A549 (cell line): ENCODE measurements around the gene PANX2. TPM values are rescaled to one million over a fixed set of nuclear protein-coding genes. Genes with fewer than 3 reads are reported as not detected.

Experiments used
- ATAC-seq, 2 experiments: fragments of 200-7000 bp in 1 of 2; fragments of >200 bp in 1 of 2; cut with Nextera tagmentation in 1 of 2; cut with Tn5 transposase in 1 of 2; 3 replicates each; pipeline versions ENCODE4 v1.8.0 to v1.9.1; 2018 to 2020; ENCODE audit warnings: mild to moderate bottlenecking in 1 of 2, moderate library complexity in 1 of 2
- CTCF ChIA-PET: fragments of 300-600 bp; sonication (Branson Sonifier 250); formaldehyde crosslinking; extraction: SDS; loops from one replicate; lab custom pipeline; 2021; ENCODE audit warnings: antibody characterized with exemption, inconsistent platforms; lab: Yijun Ruan, JAX
- POLR2A ChIA-PET: fragments of 350-600 bp; formaldehyde crosslinking; extraction: SDS; loops from one replicate; lab custom pipeline; 2021; ENCODE audit warnings: antibody characterized with exemption, inconsistent platforms; lab: Yijun Ruan, JAX
- DNase-seq, 2 experiments: peaks; one replicate each; pipeline versions ENCODE4 v3.0.0 to v3.0.0-alpha.2; 2011 to 2016; ENCODE audit warnings: low read depth in 1 of 2, low spot score in 1 of 2
- FAIRE-seq: peaks from 2 replicates; lab custom pipeline; 2011; peaks lifted over from hg19 to GRCh38; lab: Jason Lieb, UNC
- H3K27ac ChIP-seq, 2 experiments: fragments of >200 bp; sonication (Bioruptor Twin); formaldehyde crosslinking; 3 replicates each; pipeline ENCODE4 v1.5.1; 2016 to 2017
- H3K4me1 ChIP-seq: fragments of >200 bp; sonication (Bioruptor Twin); formaldehyde crosslinking; 3 replicates; pipeline ENCODE4 v1.6.1; 2016
- H3K4me2 ChIP-seq: fragments of >200 bp; sonication (Bioruptor Twin); formaldehyde crosslinking; 3 replicates; pipeline ENCODE4 v1.6.1; 2016
- H3K4me3 ChIP-seq: fragments of >200 bp; sonication (Bioruptor Twin); formaldehyde crosslinking; 3 replicates; pipeline ENCODE4 v1.5.1; 2016
- H3K9me3 ChIP-seq: fragments of >200 bp; sonication (Bioruptor Twin); formaldehyde crosslinking; 3 replicates; pipeline ENCODE4 v1.6.1; 2016
- E2F6 ChIP-seq: IDR thresholded peaks from 2 replicates; pipeline ENCODE4 v1.6.1; 2012; ENCODE audit warnings: low read depth, borderline replicate concordance
- EP300 ChIP-seq, 2 experiments: fragments of >200 bp; sonication (Bioruptor Twin); formaldehyde crosslinking; IDR thresholded peaks; 2 replicates in 1 of 2; 3 replicates in 1 of 2; pipeline ENCODE4 v1.6.1; 2016 to 2017
- ESRRA ChIP-seq: fragments of 150-350 bp; IDR thresholded peaks from 2 replicates; pipeline ENCODE4 v1.6.1; 2014; ENCODE audit warnings: mild to moderate bottlenecking, low read length, borderline replicate concordance
- FOSL2 ChIP-seq, 2 experiments: fragments of 450-650 bp in 1 of 2; fragments of >200 bp in 1 of 2; sonication (Bioruptor Twin) in 1 of 2; formaldehyde crosslinking; IDR thresholded peaks; 2 replicates each; pipeline versions ENCODE4 v1.5.0 to v1.6.1; 2016 to 2020; ENCODE audit warnings: mild to moderate bottlenecking in 1 of 2, moderate library complexity in 1 of 2
- HMGXB4 ChIP-seq: fragments of 250-450 bp; sonication (Bioruptor Pico); IDR thresholded peaks from 2 replicates; pipeline ENCODE4 v1.5.0; 2021; ENCODE audit warnings: mild to moderate bottlenecking, moderate library complexity, borderline replicate concordance
- HOXA7 ChIP-seq: fragments of 250-450 bp; sonication (Bioruptor Pico); IDR thresholded peaks from 2 replicates; pipeline ENCODE4 v1.5.0; 2020; ENCODE audit warnings: mild to moderate bottlenecking, moderate library complexity
- JUNB ChIP-seq: fragments of >200 bp; sonication (Bioruptor Twin); formaldehyde crosslinking; IDR thresholded peaks from 2 replicates; pipeline ENCODE4 v1.6.1; 2016
- KDM1A ChIP-seq: fragments of 200-600 bp; sonication (generic); IDR thresholded peaks from 2 replicates; pipeline ENCODE4 v1.6.1; 2016; ENCODE audit warnings: low read depth, mild to moderate bottlenecking
- KDM5A ChIP-seq: fragments of 200-600 bp; sonication (generic); IDR thresholded peaks from 2 replicates; pipeline ENCODE4 v1.6.1; 2016; ENCODE audit warnings: antibody characterized with exemption, mild to moderate bottlenecking
- MYC ChIP-seq: IDR thresholded peaks from 2 replicates; pipeline ENCODE4 v1.6.1; 2012; ENCODE audit warnings: mild to moderate bottlenecking, inconsistent platforms, low read length, improper control_type of control experiment, borderline replicate concordance
- NFE2L2 ChIP-seq: fragments of 150-350 bp; conservative IDR thresholded peaks from 2 replicates; pipeline ENCODE4 v1.6.1; 2014; ENCODE audit warnings: low read length
- PBX3 ChIP-seq: IDR thresholded peaks from 2 replicates; pipeline ENCODE4 v1.6.1; 2012
- PHF8 ChIP-seq: fragments of 200-600 bp; sonication (generic); IDR thresholded peaks from 2 replicates; pipeline ENCODE4 v1.6.1; 2016; ENCODE audit warnings: low read depth, mild to moderate bottlenecking, antibody characterized with exemption, moderate library complexity, borderline replicate concordance
- RAD21 ChIP-seq, 2 experiments: fragments of >200 bp in 1 of 2; sonication (Bioruptor Twin) in 1 of 2; formaldehyde crosslinking in 1 of 2; IDR thresholded peaks in 1 of 2; conservative IDR thresholded peaks in 1 of 2; 2 replicates in 1 of 2; 3 replicates in 1 of 2; pipeline ENCODE4 v1.6.1; 2012 to 2018; ENCODE audit warnings: inconsistent platforms in 1 of 2
- RARB ChIP-seq: fragments of 250-450 bp; sonication (Bioruptor Pico); IDR thresholded peaks from 2 replicates; pipeline ENCODE4 v1.8.0; 2021; ENCODE audit warnings: mild to moderate bottlenecking, moderate library complexity
- RCOR1 ChIP-seq: fragments of 150-350 bp; IDR thresholded peaks from 2 replicates; pipeline ENCODE4 v1.6.1; 2014; ENCODE audit warnings: antibody characterized with exemption, low read length, low read depth
- RNF2 ChIP-seq: fragments of 200-600 bp; sonication (generic); IDR thresholded peaks from 2 replicates; pipeline ENCODE4 v1.6.1; 2016; ENCODE audit warnings: low read depth, mild to moderate bottlenecking, antibody characterized with exemption, moderate library complexity, borderline replicate concordance
- SMC3 ChIP-seq: fragments of >200 bp; sonication (Bioruptor Twin); formaldehyde crosslinking; IDR thresholded peaks from 3 replicates; pipeline ENCODE4 v1.6.1; 2018; ENCODE audit warnings: inconsistent platforms
- SREBF2 ChIP-seq: fragments of 450-650 bp; IDR thresholded peaks from 2 replicates; pipeline ENCODE4 v1.6.1; 2014; ENCODE audit warnings: mild to moderate bottlenecking, moderate library complexity
- TFCP2L1 ChIP-seq: fragments of 250-450 bp; sonication (Bioruptor Pico); IDR thresholded peaks from 2 replicates; pipeline ENCODE4 v1.5.0; 2021; ENCODE audit warnings: mild to moderate bottlenecking
- USF2 ChIP-seq: fragments of 450-650 bp; IDR thresholded peaks from 2 replicates; pipeline ENCODE4 v1.6.1; 2014; ENCODE audit warnings: antibody characterized with exemption
- ZFP36 ChIP-seq: fragments of 450-650 bp; IDR thresholded peaks from 2 replicates; pipeline ENCODE4 v1.6.1; 2014; ENCODE audit warnings: borderline replicate concordance; ENCODE audit not compliant: partially characterized antibody
- ZNF302 ChIP-seq: fragments of 250-450 bp; sonication (Bioruptor Pico); IDR thresholded peaks from 2 replicates; pipeline ENCODE4 v1.9.0; 2021; ENCODE audit warnings: inconsistent platforms, mild to moderate bottlenecking, moderate library complexity
- WGBS: methylation state at CpG from one replicate; pipeline ENCODE4 v1.1.6; 2017; ENCODE audit errors: missing lambda C conversion rate; 5-methylcytosine and 5-hydroxymethylcytosine counted together
- polyA plus RNA-seq, 4 experiments: library from polyadenylated mRNA; depleted of rRNA in 3 of 4; stranded (reverse); fragments of >200 nt; fragmentation: RNase III in 1 of 4; extraction: RNeasy Plus Mini Kit Qiagen cat#74134 plus additional on column Dnase treatment in 1 of 4; gene quantifications; 2 replicates in 3 of 4; 3 replicates in 1 of 4; pipeline ENCODE4 v1.2.3, GENCODE V29; 2011 to 2017

PANX2 gene
- polyA plus RNA-seq, 2 of the 4 experiments (the other 2 are of a cell fraction): 1.6 to 4.4 TPM

- TF ChIP-seq RAD21 (conservative IDR thresholded peaks at IDR 0.05 in 1 of 2, IDR thresholded peaks at IDR 0.05 in 1 of 2): no peak
- no peak for TF ChIP-seq ZNF302
- TF ChIP-seq HMGXB4 (CRISPR knock-in tag): no peak
- TF ChIP-seq SMC3: no peak
- no peak for TF ChIP-seq FOSL2 (IDR thresholded peaks at IDR 0.05)
- no peak for TF ChIP-seq FOSL2 (CRISPR knock-in tag; IDR thresholded peaks at IDR 0.05)
- no peak for TF ChIP-seq ZFP36
- no peak for TF ChIP-seq JUNB
- no peak for TF ChIP-seq PHF8
- H3K27ac ChIP-seq: no peak overlapping the region
- no peak overlapping the region for H3K4me3 ChIP-seq
- no peak for FAIRE-seq
- H3K9me3 ChIP-seq: no peaks in the 10 kb centered on the region
- no peak overlapping the region for H3K4me2 ChIP-seq
- ChIA-PET CTCF (interaction anchor here (0.8 to 7.3 kb wide), 16 partner anchors 8 to 219 kb away, joined by 3 to 32 read pairs (median 8); no protein-coding TSS in a partner anchor), POLR2A (interaction anchor here (0.7 kb wide), 1 partner anchor 58 kb away, joined by 5 read pairs; no protein-coding TSS in a partner anchor)
- no peaks in the 10 kb centered on the region for H3K4me1 ChIP-seq
- 68% methylated on average over 22 of the region's 35 CpGs for WGBS
- DNase-seq: no peak
- ATAC-seq: no peak
Measured at GRCh38 chr22:50150161-50151129, 20.1 kb upstream of the PANX2 start.

- no peak for DNase-seq
- POLR2A ChIA-PET: no interaction called here
- ATAC-seq: no peak
- Histone ChIP-seq H3K4me1 (no peaks in the 10 kb centered on the region), H3K9me3 (no peaks in the 10 kb centered on the region), H3K4me3 (no peak overlapping the region), H3K4me2 (no peak overlapping the region), H3K27ac (no peak overlapping the region)
- FAIRE-seq: no peak
- CTCF ChIA-PET: interaction anchor here (0.8 kb wide), 1 partner anchor 54 kb away, joined by 3 read pairs; no protein-coding TSS in a partner anchor
- WGBS: 75% methylated on average over 11 of the region's 33 CpGs
- TF ChIP-seq TFCP2L1 (CRISPR knock-in tag) (no peak), USF2 (no peak), HMGXB4 (CRISPR knock-in tag) (no peak), RNF2 (no peak), RARB (CRISPR knock-in tag) (no peak), ESRRA (no peak), PBX3 (no peak), KDM5A (no peak), SREBF2 (no peak), KDM1A (no peak), RCOR1 (no peak), E2F6 (no peak), MYC (no peak), HOXA7 (CRISPR knock-in tag) (no peak), EP300 (IDR thresholded peaks at IDR 0.05) (no peak), ZFP36 (no peak), NFE2L2 (no peak), JUNB (no peak)
Measured at GRCh38 chr22:50151571-50152537, 18.7 kb upstream of the PANX2 start.
